ENCODE measurements around the gene ATXN1. TPM values are rescaled to one million over a fixed set of nuclear protein-coding genes. Genes with fewer than 3 reads are reported as not detected.

The ATXN1 gene
- total and polyA plus RNA-seq, 2 experiments from 2014 or later = 4.8 to 9.1 TPM

GRCh38 chr6:16647422-16647821 is 113.8 kb downstream of the ATXN1 start (continued):
- TF ChIP-seq, protein P1, sequence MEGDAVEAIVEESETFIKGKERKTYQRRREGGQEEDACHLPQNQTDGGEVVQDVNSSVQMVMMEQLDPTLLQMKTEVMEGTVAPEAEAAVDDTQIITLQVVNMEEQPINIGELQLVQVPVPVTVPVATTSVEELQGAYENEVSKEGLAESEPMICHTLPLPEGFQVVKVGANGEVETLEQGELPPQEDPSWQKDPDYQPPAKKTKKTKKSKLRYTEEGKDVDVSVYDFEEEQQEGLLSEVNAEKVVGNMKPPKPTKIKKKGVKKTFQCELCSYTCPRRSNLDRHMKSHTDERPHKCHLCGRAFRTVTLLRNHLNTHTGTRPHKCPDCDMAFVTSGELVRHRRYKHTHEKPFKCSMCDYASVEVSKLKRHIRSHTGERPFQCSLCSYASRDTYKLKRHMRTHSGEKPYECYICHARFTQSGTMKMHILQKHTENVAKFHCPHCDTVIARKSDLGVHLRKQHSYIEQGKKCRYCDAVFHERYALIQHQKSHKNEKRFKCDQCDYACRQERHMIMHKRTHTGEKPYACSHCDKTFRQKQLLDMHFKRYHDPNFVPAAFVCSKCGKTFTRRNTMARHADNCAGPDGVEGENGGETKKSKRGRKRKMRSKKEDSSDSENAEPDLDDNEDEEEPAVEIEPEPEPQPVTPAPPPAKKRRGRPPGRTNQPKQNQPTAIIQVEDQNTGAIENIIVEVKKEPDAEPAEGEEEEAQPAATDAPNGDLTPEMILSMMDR (conservative IDR thresholded peaks at IDR 0.05; ENCODE audit: low read depth in 2 of 2) = no peak
- TF ChIP-seq, protein P2, sequence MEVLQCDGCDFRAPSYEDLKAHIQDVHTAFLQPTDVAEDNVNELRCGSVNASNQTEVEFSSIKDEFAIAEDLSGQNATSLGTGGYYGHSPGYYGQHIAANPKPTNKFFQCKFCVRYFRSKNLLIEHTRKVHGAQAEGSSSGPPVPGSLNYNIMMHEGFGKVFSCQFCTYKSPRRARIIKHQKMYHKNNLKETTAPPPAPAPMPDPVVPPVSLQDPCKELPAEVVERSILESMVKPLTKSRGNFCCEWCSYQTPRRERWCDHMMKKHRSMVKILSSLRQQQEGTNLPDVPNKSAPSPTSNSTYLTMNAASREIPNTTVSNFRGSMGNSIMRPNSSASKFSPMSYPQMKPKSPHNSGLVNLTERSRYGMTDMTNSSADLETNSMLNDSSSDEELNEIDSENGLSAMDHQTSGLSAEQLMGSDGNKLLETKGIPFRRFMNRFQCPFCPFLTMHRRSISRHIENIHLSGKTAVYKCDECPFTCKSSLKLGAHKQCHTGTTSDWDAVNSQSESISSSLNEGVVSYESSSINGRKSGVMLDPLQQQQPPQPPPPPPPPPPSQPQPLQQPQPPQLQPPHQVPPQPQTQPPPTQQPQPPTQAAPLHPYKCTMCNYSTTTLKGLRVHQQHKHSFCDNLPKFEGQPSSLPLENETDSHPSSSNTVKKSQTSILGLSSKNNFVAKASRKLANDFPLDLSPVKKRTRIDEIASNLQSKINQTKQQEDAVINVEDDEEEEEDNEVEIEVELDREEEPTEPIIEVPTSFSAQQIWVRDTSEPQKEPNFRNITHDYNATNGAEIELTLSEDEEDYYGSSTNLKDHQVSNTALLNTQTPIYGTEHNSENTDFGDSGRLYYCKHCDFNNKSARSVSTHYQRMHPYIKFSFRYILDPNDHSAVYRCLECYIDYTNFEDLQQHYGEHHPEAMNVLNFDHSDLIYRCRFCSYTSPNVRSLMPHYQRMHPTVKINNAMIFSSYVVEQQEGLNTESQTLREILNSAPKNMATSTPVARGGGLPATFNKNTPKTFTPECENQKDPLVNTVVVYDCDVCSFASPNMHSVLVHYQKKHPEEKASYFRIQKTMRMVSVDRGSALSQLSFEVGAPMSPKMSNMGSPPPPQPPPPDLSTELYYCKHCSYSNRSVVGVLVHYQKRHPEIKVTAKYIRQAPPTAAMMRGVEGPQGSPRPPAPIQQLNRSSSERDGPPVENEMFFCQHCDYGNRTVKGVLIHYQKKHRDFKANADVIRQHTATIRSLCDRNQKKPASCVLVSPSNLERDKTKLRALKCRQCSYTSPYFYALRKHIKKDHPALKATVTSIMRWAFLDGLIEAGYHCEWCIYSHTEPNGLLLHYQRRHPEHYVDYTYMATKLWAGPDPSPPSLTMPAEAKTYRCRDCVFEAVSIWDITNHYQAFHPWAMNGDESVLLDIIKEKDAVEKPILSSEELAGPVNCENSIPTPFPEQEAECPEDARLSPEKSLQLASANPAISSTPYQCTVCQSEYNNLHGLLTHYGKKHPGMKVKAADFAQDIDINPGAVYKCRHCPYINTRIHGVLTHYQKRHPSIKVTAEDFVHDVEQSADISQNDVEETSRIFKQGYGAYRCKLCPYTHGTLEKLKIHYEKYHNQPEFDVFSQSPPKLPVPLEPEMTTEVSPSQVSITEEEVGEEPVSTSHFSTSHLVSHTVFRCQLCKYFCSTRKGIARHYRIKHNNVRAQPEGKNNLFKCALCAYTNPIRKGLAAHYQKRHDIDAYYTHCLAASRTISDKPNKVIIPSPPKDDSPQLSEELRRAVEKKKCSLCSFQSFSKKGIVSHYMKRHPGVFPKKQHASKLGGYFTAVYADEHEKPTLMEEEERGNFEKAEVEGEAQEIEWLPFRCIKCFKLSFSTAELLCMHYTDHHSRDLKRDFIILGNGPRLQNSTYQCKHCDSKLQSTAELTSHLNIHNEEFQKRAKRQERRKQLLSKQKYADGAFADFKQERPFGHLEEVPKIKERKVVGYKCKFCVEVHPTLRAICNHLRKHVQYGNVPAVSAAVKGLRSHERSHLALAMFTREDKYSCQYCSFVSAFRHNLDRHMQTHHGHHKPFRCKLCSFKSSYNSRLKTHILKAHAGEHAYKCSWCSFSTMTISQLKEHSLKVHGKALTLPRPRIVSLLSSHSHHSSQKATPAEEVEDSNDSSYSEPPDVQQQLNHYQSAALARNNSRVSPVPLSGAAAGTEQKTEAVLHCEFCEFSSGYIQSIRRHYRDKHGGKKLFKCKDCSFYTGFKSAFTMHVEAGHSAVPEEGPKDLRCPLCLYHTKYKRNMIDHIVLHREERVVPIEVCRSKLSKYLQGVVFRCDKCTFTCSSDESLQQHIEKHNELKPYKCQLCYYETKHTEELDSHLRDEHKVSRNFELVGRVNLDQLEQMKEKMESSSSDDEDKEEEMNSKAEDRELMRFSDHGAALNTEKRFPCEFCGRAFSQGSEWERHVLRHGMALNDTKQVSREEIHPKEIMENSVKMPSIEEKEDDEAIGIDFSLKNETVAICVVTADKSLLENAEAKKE (CRISPR knock-in tag; IDR thresholded peaks at IDR 0.05) = no peak
- TF ChIP-seq EZH2 (IDR thresholded peaks at IDR 0.05; ENCODE audit: low read depth, unreplicated experiment) (no peak), ZNF114 (CRISPR knock-in tag; IDR thresholded peaks at IDR 0.05) (no peak)

- H3K36me3 Mint-ChIP-seq (ENCODE audit: low read depth) = 0 out of 3 replicates have a peak, but pooled peaks cover 2% of the 10 kb centered on the region
- Histone ChIP-seq H3K27ac (ENCODE audit: low read depth) (no peak overlapping the region), H3F3A (replicated peaks; ENCODE audit: low read depth) (no peaks in the 10 kb centered on the region), H3K4me1 (ENCODE audit: insufficient read depth) (no peaks in the 10 kb centered on the region), H3K4me2 (no peak overlapping the region), H3K36me3 (ENCODE audit: insufficient read depth) (no peaks in the 10 kb centered on the region), H3K9me2 (ENCODE audit: insufficient read depth) (no peaks in the 10 kb centered on the region), H2AFZ (no peak overlapping the region), H3K27me3 (ENCODE audit: insufficient read depth) (no peaks in the 10 kb centered on the region), H3K79me2 (replicated peaks; ENCODE audit: insufficient read depth) (no peaks in the 10 kb centered on the region), H4K20me1 (replicated peaks; ENCODE audit: insufficient read depth) (no peaks in the 10 kb centered on the region), H3K4me3 (no peak overlapping the region)
- peaks cover 2% of the 10 kb centered on the region for H3K27me3 Mint-ChIP-seq (ENCODE audit: insufficient read depth, low read depth, poor library complexity)
- TF ChIP-seq EZH2phosphoT487 (IDR thresholded peaks at IDR 0.05; ENCODE audit: unreplicated experiment) (no peak), STAT1 (IDR thresholded peaks at IDR 0.05; ENCODE audit: unreplicated experiment) (no peak), POLR2AphosphoS5 (IDR thresholded peaks at IDR 0.05; ENCODE audit: low read depth) (no peak), ZNF114 (CRISPR knock-in tag; IDR thresholded peaks at IDR 0.05) (no peak), JUNB (IDR thresholded peaks at IDR 0.05; ENCODE audit: unreplicated experiment) (no peak), ETS1 (IDR thresholded peaks at IDR 0.05) (no peak), NANOG (IDR thresholded peaks at IDR 0.05; ENCODE audit: borderline replicate concordance) (no peak)
- TF ChIP-seq, protein P1 (conservative IDR thresholded peaks at IDR 0.05; ENCODE audit: low read depth in 2 of 2) = no peak
- H3K4me3 Mint-ChIP-seq = no peak overlapping the region
- no peak for ATAC-seq
- no peak for DNase-seq (ENCODE audit: low spot score)
- H3K27ac Mint-ChIP-seq = no peak overlapping the region
- H3K4me1 Mint-ChIP-seq = no peaks in the 10 kb centered on the region
- no peaks in the 10 kb centered on the region for H3K9me3 Mint-ChIP-seq
Measured at GRCh38 chr6:16644540-16645250, 116.6 kb downstream of the ATXN1 start.

All from GM23338 (cell line).